ENCODE results near the gene NKAIN2.
"Not testable (repeated sequence)": the region's sequence is repeated elsewhere in the genome, so short reads cannot be mapped to it uniquely, and the experiment has no call there.

The NKAIN2 gene

GRCh38 chr6:124722141-124722878, 918.6 kb downstream of the NKAIN2 start:
- Histone ChIP-seq H4K20me1 (ENCODE audit: insufficient read depth, low read length) (no peaks in the 10 kb centered on the region), H3K27ac (ENCODE audit: low read length) (no peak overlapping the region), H3F3A (ENCODE audit: insufficient read depth, low read length) (no peaks in the 10 kb centered on the region), H3K9ac (ENCODE audit: low read length) (no peak overlapping the region), H3K9me3 (replicated peaks; ENCODE audit: insufficient read depth, low read length) (no peaks in the 10 kb centered on the region), H3K36me3 (replicated peaks; ENCODE audit: insufficient read depth, low read length) (no peaks in the 10 kb centered on the region), H3K9me2 (replicated peaks; ENCODE audit: insufficient read depth, low read length) (no peaks in the 10 kb centered on the region), H3K4me3 (ENCODE audit: low read length) (no peak overlapping the region), H3K27me3 (replicated peaks; ENCODE audit: insufficient read depth, low read length) (no peaks in the 10 kb centered on the region), H3K4me1 (ENCODE audit: low read length) (no peaks in the 10 kb centered on the region), H3K4me2 (ENCODE audit: low read depth, low read length) (no peak overlapping the region), H2AFZ (ENCODE audit: low read length) (no peak overlapping the region), H3K79me2 (ENCODE audit: low read length) (no peaks in the 10 kb centered on the region)
- DNase-seq: no peak
- TF ChIP-seq EZH2phosphoT487 (IDR thresholded peaks at IDR 0.05; ENCODE audit: low read length) (no peak), CTCF (IDR thresholded peaks at IDR 0.05; ENCODE audit: low read length) (no peak), EZH2 (optimal IDR thresholded peaks at IDR 0.05; ENCODE audit: low read depth, low read length) (no peak)

- H2AFZ ChIP-seq (ENCODE audit: low read length): no peak overlapping the region
- no peak overlapping the region for H3K4me3 ChIP-seq (ENCODE audit: low read length)
- TF ChIP-seq EZH2 (optimal IDR thresholded peaks at IDR 0.05; ENCODE audit: low read depth, low read length): no peak
- TF ChIP-seq CTCF (IDR thresholded peaks at IDR 0.05; ENCODE audit: low read length): no peak
- TF ChIP-seq EZH2phosphoT487 (IDR thresholded peaks at IDR 0.05; ENCODE audit: low read length): no peak
- H3K9me2 ChIP-seq (replicated peaks; ENCODE audit: insufficient read depth, low read length): no peaks in the 10 kb centered on the region
- no peak for DNase-seq
- H3K79me2 ChIP-seq (ENCODE audit: low read length): no peaks in the 10 kb centered on the region
- no peaks in the 10 kb centered on the region for H3F3A ChIP-seq (ENCODE audit: insufficient read depth, low read length)
- no peak overlapping the region for H3K4me2 ChIP-seq (ENCODE audit: low read depth, low read length)
- no peaks in the 10 kb centered on the region for H4K20me1 ChIP-seq (ENCODE audit: insufficient read depth, low read length)
- no peaks in the 10 kb centered on the region for H3K4me1 ChIP-seq (ENCODE audit: low read length)
- H3K9me3 ChIP-seq (replicated peaks; ENCODE audit: insufficient read depth, low read length): no peaks in the 10 kb centered on the region
- no peaks in the 10 kb centered on the region for H3K27me3 ChIP-seq (replicated peaks; ENCODE audit: insufficient read depth, low read length)
- no peaks in the 10 kb centered on the region for H3K36me3 ChIP-seq (replicated peaks; ENCODE audit: insufficient read depth, low read length)
- no peak overlapping the region for H3K9ac ChIP-seq (ENCODE audit: low read length)
- H3K27ac ChIP-seq (ENCODE audit: low read length): no peak overlapping the region
These were observed 920.0 kb downstream of the NKAIN2 start for GRCh38 chr6:124723671-124724070.

- not testable (repeated sequence) for DNase-seq; H4K20me1 ChIP-seq (ENCODE audit: insufficient read depth, low read length); H3K79me2 ChIP-seq (ENCODE audit: low read length); H3K36me3 ChIP-seq (replicated peaks; ENCODE audit: insufficient read depth, low read length); H3F3A ChIP-seq (ENCODE audit: insufficient read depth, low read length); H3K4me1 ChIP-seq (ENCODE audit: low read length); H3K9ac ChIP-seq (ENCODE audit: low read length); H3K9me3 ChIP-seq (replicated peaks; ENCODE audit: insufficient read depth, low read length); H3K9me2 ChIP-seq (replicated peaks; ENCODE audit: insufficient read depth, low read length); H3K27ac ChIP-seq (ENCODE audit: low read length); H3K4me3 ChIP-seq (ENCODE audit: low read length); H3K4me2 ChIP-seq (ENCODE audit: low read depth, low read length); H2AFZ ChIP-seq (ENCODE audit: low read length); H3K27me3 ChIP-seq (replicated peaks; ENCODE audit: insufficient read depth, low read length)
These were observed 934.1 kb downstream of the NKAIN2 start for GRCh38 chr6:124737804-124738203.

- Histone ChIP-seq H2AFZ (ENCODE audit: low read length) (no peak overlapping the region), H3K4me2 (ENCODE audit: low read depth, low read length) (no peak overlapping the region), H3K4me1 (ENCODE audit: low read length) (no peaks in the 10 kb centered on the region), H3F3A (ENCODE audit: insufficient read depth, low read length) (no peaks in the 10 kb centered on the region), H3K9ac (ENCODE audit: low read length) (no peak overlapping the region), H3K9me3 (replicated peaks; ENCODE audit: insufficient read depth, low read length) (no peaks in the 10 kb centered on the region), H3K79me2 (ENCODE audit: low read length) (no peaks in the 10 kb centered on the region), H3K9me2 (replicated peaks; ENCODE audit: insufficient read depth, low read length) (no peaks in the 10 kb centered on the region), H3K36me3 (replicated peaks; ENCODE audit: insufficient read depth, low read length) (no peaks in the 10 kb centered on the region), H3K27ac (ENCODE audit: low read length) (no peak overlapping the region), H4K20me1 (ENCODE audit: insufficient read depth, low read length) (no peaks in the 10 kb centered on the region), H3K4me3 (ENCODE audit: low read length) (no peak overlapping the region), H3K27me3 (replicated peaks; ENCODE audit: insufficient read depth, low read length) (no peaks in the 10 kb centered on the region)
- TF ChIP-seq EZH2phosphoT487 (IDR thresholded peaks at IDR 0.05; ENCODE audit: low read length) (no peak), CTCF (IDR thresholded peaks at IDR 0.05; ENCODE audit: low read length) (no peak), EZH2 (optimal IDR thresholded peaks at IDR 0.05; ENCODE audit: low read depth, low read length) (no peak)
- no peak for DNase-seq
These were observed 934.8 kb downstream of the NKAIN2 start for GRCh38 chr6:124738482-124738881.
